K562 (cell line): Measurements from ENCODE around the gene GPX6. TPM values are rescaled to one million over a fixed set of nuclear protein-coding genes. Genes with fewer than 3 reads are reported as not detected.

Source experiments
- ATAC-seq: fragments of 200-7000 bp; cut with Tn5 transposase; 3 replicates; pipeline ENCODE4 v1.9.1; 2020; ENCODE audit warnings: moderate library complexity
- BruUV-seq: library from RNA; stranded (reverse); fragments of 400-500 nt; replicated peaks from 2 replicates; lab custom pipeline; 2021; lab: Mats Ljungman, UMichigan
- CTCF ChIA-PET: fragments of 300-600 bp; formaldehyde crosslinking; extraction: SDS; loops from one replicate; lab custom pipeline; 2021; ENCODE audit warnings: low intra/inter-chr PET ratio; lab: Yijun Ruan, JAX
- POLR2A ChIA-PET: fragments of 300-600, 350-650 bp; sonication (Branson Sonifier 250); formaldehyde crosslinking; extraction: SDS; loops from one replicate; lab custom pipeline; 2021; ENCODE audit warnings: antibody characterized with exemption, inconsistent platforms; lab: Yijun Ruan, JAX
- DNase-seq, 4 experiments: peaks; one replicate each; pipeline versions ENCODE4 v3.0.0 to v3.0.0-alpha.2; 2011 to 2018; ENCODE audit warnings: low spot score in 3 of 4, mixed read lengths in 3 of 4; ENCODE audit errors: extremely low read depth in 1 of 4
- FAIRE-seq: peaks from 2 replicates; lab custom pipeline; 2011; peaks lifted over from hg19 to GRCh38; lab: Jason Lieb, UNC
- H2AFZ ChIP-seq: 2 replicates; pipeline ENCODE4 v1.6.0; 2011; ENCODE audit warnings: low read depth, low read length, control low read depth, inconsistent platforms
- H3K27ac ChIP-seq: fragments of 200-600 bp; 3 replicates; pipeline ENCODE4 v1.8.0; 2011; ENCODE audit warnings: low read depth, mild to moderate bottlenecking, control low read depth, inconsistent platforms, low read length, moderate library complexity, mixed read lengths; ENCODE audit errors: extremely low read depth
- H3K27me3 ChIP-seq, 2 experiments: fragments of 300-600 bp in 1 of 2; 2 replicates in 1 of 2; 3 replicates in 1 of 2; pipeline versions ENCODE4 v1.6.0 to v1.8.0; 2011; ENCODE audit warnings: inconsistent platforms in 2 of 2, low read length in 2 of 2, mild to moderate bottlenecking in 1 of 2, mixed read lengths in 1 of 2, moderate library complexity in 1 of 2; ENCODE audit not compliant: control insufficient read depth in 2 of 2, insufficient read depth in 2 of 2
- H3K36me3 ChIP-seq: fragments of 300-600 bp; 3 replicates; pipeline ENCODE4 v1.8.0; 2011; ENCODE audit warnings: mild to moderate bottlenecking, low read length, inconsistent platforms; ENCODE audit not compliant: control insufficient read depth, insufficient read depth
- H3K4me1 ChIP-seq, 2 experiments: fragments of 200-600 bp in 1 of 2; replicated peaks in 1 of 2; 2 replicates in 1 of 2; 3 replicates in 1 of 2; pipeline versions ENCODE4 v1.5.1 to v1.8.0; 2011; ENCODE audit warnings: inconsistent platforms in 2 of 2, low read length in 2 of 2, mild to moderate bottlenecking in 1 of 2, mixed read lengths in 1 of 2, moderate library complexity in 1 of 2; ENCODE audit not compliant: control insufficient read depth in 2 of 2, insufficient read depth in 2 of 2
- H3K4me2 ChIP-seq: 2 replicates; pipeline ENCODE4 v1.6.1; 2011; ENCODE audit warnings: low read length, control low read depth, inconsistent platforms, mixed read lengths; ENCODE audit not compliant: insufficient read depth
- H3K4me3 ChIP-seq: fragments of 200-600 bp; sonication (generic), shearing (Covaris generic); 2 replicates; pipeline ENCODE4 v1.5.1; 2016; ENCODE audit warnings: control low read depth, inconsistent platforms
- H3K79me2 ChIP-seq: fragments of 200-600 bp; 3 replicates; pipeline ENCODE4 v1.8.0; 2011; ENCODE audit warnings: low read length, inconsistent platforms; ENCODE audit not compliant: control insufficient read depth, insufficient read depth
- H3K9ac ChIP-seq, 2 experiments: 2 replicates each; pipeline versions ENCODE4 v1.6.0 to v1.6.1; 2011; ENCODE audit warnings: low read depth in 2 of 2, low read length in 2 of 2, control low read depth in 1 of 2, inconsistent platforms in 1 of 2, mild to moderate bottlenecking in 1 of 2, mixed read lengths in 1 of 2; ENCODE audit not compliant: insufficient read depth in 1 of 2
- H3K9me1 ChIP-seq: one replicate; pipeline ENCODE4 v1.6.0; 2011; ENCODE audit warnings: inconsistent platforms, mild to moderate bottlenecking, low read length, moderate library complexity; ENCODE audit not compliant: control insufficient read depth, insufficient read depth
- H3K9me3 ChIP-seq: replicated peaks from 2 replicates; pipeline ENCODE4 v1.5.1; 2011; ENCODE audit warnings: low read depth, low read length, inconsistent platforms; ENCODE audit not compliant: control insufficient read depth, insufficient read depth
- H4K20me1 ChIP-seq: replicated peaks from 2 replicates; pipeline ENCODE4 v1.6.1; 2011; ENCODE audit warnings: low read length, inconsistent platforms, mixed read lengths; ENCODE audit not compliant: control insufficient read depth, insufficient read depth
- BCL6 ChIP-seq: fragments of 250-450 bp; sonication (Bioruptor Pico); IDR thresholded peaks from 2 replicates; pipeline ENCODE4 v1.4.0; 2020
- C11orf30 ChIP-seq: fragments of 450-650 bp; IDR thresholded peaks from 2 replicates; pipeline ENCODE4 v1.6.1; 2016; ENCODE audit warnings: low read depth, mild to moderate bottlenecking
- HMBOX1 ChIP-seq: sonication (generic); IDR thresholded peaks from 2 replicates; pipeline ENCODE4 v1.6.1; 2016
- MAFG ChIP-seq: fragments of 450-650 bp; conservative IDR thresholded peaks from 2 replicates; pipeline ENCODE4 v1.6.1; 2016; ENCODE audit warnings: missing genetic modification characterization, missing compliant biosample characterization
- NFE2 ChIP-seq: IDR thresholded peaks from 2 replicates; pipeline ENCODE4 v1.6.1; 2014; ENCODE audit warnings: antibody characterized with exemption, low read depth
- PTTG1 ChIP-seq: fragments of 450-650 bp; IDR thresholded peaks from 2 replicates; pipeline ENCODE4 v1.6.1; 2016; ENCODE audit warnings: low read depth, mild to moderate bottlenecking, missing genetic modification characterization, missing compliant biosample characterization
- RUNX1 ChIP-seq: sonication (generic); IDR thresholded peaks from 2 replicates; pipeline ENCODE4 v1.6.1; 2016; ENCODE audit warnings: antibody characterized with exemption, low read depth
- ZNF316 ChIP-seq: fragments of 450-650 bp; IDR thresholded peaks from 2 replicates; pipeline ENCODE4 v1.6.1; 2016
- WGBS: fragments of 100-300 bp; shearing (Covaris generic); methylation state at CpG from one replicate; pipeline ENCODE4 v1.1.6; 2016; ENCODE audit warnings: low coverage, mixed read lengths; ENCODE audit not compliant: insufficient coverage; ENCODE audit errors: missing lambda C conversion rate; 5-methylcytosine and 5-hydroxymethylcytosine counted together
- in situ Hi-C: fragments of 300-500 bp; cut with MboI; formaldehyde crosslinking; loops from 4 replicates; pipeline ENCODE4 v1.15.0; 2018; ENCODE audit warnings: inconsistent platforms, mixed read lengths
- intact Hi-C: fragments of 100-400 bp; cut with micrococcal nuclease; formaldehyde crosslinking; loops from 2 replicates; pipeline ENCODE4 v1.14.2; 2022
- polyA plus RNA-seq, 8 experiments: library from polyadenylated mRNA; depleted of rRNA in 4 of 8; stranded (reverse) in 5 of 8; unstranded in 3 of 8; fragments of >200 nt; fragmentation: Nextera tagmentation in 2 of 8; fragmentation: Illumina TruSeq in 1 of 8; extraction: Ambion mirVana in 2 of 8; extraction: Trizol in 1 of 8; gene quantifications; 2 replicates each; pipeline versions ENCODE4 v1.2.1 to v1.2.3, GENCODE V29; 2011 to 2014; ENCODE audit warnings: inconsistent platforms in 1 of 8, missing spikeins in 1 of 8
- total RNA-seq, 7 experiments: library from RNA; depleted of rRNA in 6 of 7; stranded (reverse); fragments of >200 nt in 6 of 7; fragmentation: Illumina TruSeq in 2 of 7; extraction: Trizol in 2 of 7; gene quantifications; 2 replicates each; pipeline versions ENCODE4 v1.2.1 to v1.2.3, GENCODE V29; 2011 to 2021; ENCODE audit warnings: low replicate concordance in 1 of 7
- TF ChIP-seq, protein P1 (sequence below): fragments of 250-450 bp; sonication (Bioruptor Pico); IDR thresholded peaks from 2 replicates; pipeline ENCODE4 v1.5.0; 2020; ENCODE audit warnings: mild to moderate bottlenecking, borderline replicate concordance

The GPX6 gene
- total and polyA plus RNA-seq, 9 of the 15 experiments (the other 6 are each of a cell fraction or from before 2014, with no cell fraction given) = not detected

- TF ChIP-seq, protein P1, sequence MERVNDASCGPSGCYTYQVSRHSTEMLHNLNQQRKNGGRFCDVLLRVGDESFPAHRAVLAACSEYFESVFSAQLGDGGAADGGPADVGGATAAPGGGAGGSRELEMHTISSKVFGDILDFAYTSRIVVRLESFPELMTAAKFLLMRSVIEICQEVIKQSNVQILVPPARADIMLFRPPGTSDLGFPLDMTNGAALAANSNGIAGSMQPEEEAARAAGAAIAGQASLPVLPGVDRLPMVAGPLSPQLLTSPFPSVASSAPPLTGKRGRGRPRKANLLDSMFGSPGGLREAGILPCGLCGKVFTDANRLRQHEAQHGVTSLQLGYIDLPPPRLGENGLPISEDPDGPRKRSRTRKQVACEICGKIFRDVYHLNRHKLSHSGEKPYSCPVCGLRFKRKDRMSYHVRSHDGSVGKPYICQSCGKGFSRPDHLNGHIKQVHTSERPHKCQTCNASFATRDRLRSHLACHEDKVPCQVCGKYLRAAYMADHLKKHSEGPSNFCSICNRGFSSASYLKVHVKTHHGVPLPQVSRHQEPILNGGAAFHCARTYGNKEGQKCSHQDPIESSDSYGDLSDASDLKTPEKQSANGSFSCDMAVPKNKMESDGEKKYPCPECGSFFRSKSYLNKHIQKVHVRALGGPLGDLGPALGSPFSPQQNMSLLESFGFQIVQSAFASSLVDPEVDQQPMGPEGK (CRISPR knock-in tag) = peak; percentile 91; the same call in 1 of the 2 replicates
- no peak for TF ChIP-seq BCL6 (CRISPR knock-in tag)
Observed at GRCh38 chr6:28486988-28487742, 28.4 kb downstream of the GPX6 start (continued).

DNA sequence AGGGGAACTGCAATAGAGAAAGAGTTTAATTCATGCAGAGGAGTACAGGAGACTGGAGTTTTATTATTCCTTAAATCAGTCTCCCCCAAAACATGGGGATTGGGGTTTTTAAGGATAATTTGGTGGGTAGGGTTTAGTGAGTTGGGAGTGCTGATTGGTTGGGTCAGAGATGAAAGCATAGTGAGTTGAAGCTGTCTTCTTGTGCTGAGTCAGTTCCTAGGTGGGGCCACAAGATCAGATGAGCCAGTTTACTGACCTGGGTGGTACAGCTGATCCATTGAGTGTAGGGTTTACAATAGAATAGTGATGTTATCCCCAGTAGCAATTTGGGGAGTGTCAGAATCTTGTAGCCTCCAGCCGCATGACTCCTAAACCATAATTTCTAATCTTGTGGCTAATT, 29.1 kb downstream of the GPX6 start:
- Histone ChIP-seq H4K20me1 (no peaks in the 10 kb centered on the region), H3K9me1 (no peaks in the 10 kb centered on the region), H3K9me3 (no peaks in the 10 kb centered on the region), H3K4me3 (no peak overlapping the region), H3K4me1 (peaks cover 9 to 28% of the 10 kb centered on the region in 2 experiments), H3K27ac (peak overlapping the region; percentile 25; the same call in 1 of the 3 replicates), H3K79me2 (peaks cover 11% of the 10 kb centered on the region), H3K36me3 (no peaks in the 10 kb centered on the region), H3K4me2 (no peak overlapping the region), H3K9ac (no peak overlapping the region), H3K27me3 (no peaks in the 10 kb centered on the region), H2AFZ (no peak overlapping the region)
- TF ChIP-seq MAFG (peak; percentile 24), RUNX1 (no peak), ZNF316 (peak; percentile 91), C11orf30 (peak; percentile 82), NFE2 (peak; percentile 53), HMBOX1 (0 out of 2 replicates have a peak, but pooled peaks have one; percentile 21), PTTG1 (no peak)
- WGBS = 26% methylated on average over 1 of the region's 1 CpG
- intact Hi-C loops = loop anchor here (5.0 kb wide), 2 partner anchors 269 to 404 kb away; partner anchors contain the start of gene ZNF165
- CTCF ChIA-PET = no interaction called here
- in situ Hi-C loops = no loop called here
- BruUV-seq = no TSS peak
- ATAC-seq = no peak
- DNase-seq = no peak
- FAIRE-seq = no peak
- POLR2A ChIA-PET = interaction anchor here (1.4 to 1.6 kb wide), 2 partner anchors 56 to 130 kb away, joined by 3 to 4 read pairs; no protein-coding TSS in a partner anchor
